Stimulated activated CD8-positive, alpha-beta memory T cell treated with anti-CD3 and anti-CD28 coated beads, Interleukin-12 subunit alpha, Interleukin-12 subunit beta, amount 100 ng/mL, for 4 hours (primary cell): ENCODE data around the gene SNAP23.

Experiments used
- DNase-seq: peaks from one replicate; pipeline ENCODE4 v3.0.0-alpha.2; 2020; ENCODE audit warnings: low read depth

The SNAP23 gene

DNA sequence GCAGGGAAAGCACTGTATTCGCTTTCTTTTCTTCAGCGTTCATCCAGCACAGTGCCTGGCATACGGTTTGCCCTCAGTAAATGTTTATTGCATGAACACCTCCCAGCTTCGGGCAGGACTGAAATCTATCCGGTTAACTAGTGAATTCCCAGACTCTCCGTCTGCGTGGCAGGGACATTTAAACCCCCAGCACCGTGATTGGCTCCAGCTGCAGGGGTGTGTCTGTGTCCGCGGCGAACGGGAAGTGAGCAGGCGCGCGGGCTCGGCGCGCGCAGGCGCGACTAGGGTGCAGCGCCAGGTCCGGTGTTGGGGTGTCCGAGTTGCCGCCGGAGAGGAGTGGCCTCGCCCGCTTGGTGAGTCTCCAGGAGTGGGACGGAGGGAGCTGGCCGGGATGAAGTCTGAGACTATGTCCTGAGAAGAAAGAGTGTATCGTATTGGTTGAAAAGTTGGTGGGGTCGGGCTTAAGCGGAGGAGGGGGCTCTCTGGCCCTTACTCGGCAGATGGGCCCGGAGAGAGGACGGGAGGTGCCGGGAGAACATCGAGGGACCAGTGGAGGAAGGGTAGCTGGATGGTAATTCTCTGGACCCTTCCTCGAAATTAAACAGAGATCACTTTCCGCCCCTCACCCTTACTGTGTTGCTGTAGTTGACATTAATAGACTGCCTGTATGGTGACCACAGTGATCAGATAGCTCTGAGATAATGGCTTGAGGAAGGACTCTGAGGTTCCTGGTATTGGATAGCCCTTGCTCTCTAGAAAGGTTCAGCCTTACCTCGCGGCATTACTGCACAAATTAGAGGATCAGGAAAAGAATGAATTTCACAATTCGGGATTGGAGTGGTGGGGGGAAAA lies at the start of gene SNAP23:
TSS of gene SNAP23 (plus strand) at position 274 of the 852 bp plus-strand sequence. CDS start 16,213 bp downstream, outside the sequence.
- DNase-seq = peak; percentile 68

DNA sequence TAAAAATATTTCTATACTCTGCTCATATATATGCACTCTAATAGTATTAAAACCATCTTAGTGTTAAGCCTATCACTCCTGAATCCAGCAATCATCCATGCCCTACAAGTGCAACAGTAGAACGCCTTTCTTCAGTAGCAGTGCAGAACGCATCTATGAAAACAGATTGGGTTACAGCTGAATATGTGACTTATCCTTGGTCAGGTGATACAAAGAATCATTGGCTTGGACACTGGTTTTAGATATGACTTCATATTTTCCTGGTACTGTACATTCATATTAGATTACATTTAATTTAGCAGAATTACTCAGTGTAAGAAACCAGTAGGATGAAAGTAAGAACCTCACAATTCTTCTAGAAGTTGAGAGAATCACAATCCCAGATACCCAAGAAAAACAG lies 47.8 kb upstream of the SNAP23 start:
- DNase-seq = no peak

DNA sequence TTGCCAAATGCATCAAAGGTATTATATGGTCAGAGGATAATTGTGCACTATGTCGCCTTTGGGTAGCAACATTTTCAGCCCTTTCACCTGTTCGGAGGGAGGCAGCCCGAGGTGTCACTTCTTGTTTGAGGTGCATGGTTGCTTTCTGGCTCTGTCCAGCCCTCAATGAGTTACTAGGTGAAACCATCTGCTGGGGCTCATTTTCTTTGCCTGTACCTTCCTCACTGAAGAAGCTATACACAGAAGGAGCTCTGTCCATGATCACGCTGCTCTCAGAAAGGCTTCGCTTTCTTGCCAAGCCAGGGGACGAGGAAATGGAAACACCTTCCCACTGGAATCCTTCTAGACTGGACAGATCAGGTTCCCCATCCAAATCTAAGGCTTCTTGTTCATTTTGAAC lies 47.2 kb upstream of the SNAP23 start:
- DNase-seq = no peak

DNA sequence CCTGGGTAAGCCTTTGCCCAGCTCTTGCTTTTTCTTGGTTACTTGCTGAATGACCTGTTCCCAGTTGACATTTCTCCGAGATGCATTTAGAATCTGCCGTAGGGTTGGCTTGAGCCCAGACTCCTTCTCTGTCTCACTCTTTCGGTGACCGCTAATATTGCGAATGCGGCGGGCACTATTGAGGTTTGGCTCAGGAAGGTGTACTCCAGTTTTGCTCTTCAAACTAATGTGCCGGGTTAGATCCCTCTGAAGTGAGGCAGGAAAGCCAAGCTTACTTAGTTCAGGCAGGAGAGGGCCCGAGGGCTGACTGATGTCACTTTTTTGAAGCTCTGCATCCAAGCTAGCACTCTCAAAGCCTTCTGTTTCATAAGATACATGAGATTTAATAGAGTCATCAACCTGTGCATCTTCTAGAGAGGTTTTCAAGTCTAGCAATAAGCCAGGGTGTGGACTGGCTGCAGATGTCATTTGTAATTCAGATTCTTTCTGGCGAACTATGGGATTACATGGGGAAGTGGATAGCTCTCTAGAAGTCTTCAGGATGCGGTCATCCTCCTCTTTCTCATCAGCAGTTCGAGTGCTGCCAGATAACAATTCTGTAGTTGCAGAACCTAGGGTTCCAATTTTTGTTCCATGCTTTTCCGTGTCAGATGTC lies 45.5 kb upstream of the SNAP23 start:
- DNase-seq = no peak

DNA sequence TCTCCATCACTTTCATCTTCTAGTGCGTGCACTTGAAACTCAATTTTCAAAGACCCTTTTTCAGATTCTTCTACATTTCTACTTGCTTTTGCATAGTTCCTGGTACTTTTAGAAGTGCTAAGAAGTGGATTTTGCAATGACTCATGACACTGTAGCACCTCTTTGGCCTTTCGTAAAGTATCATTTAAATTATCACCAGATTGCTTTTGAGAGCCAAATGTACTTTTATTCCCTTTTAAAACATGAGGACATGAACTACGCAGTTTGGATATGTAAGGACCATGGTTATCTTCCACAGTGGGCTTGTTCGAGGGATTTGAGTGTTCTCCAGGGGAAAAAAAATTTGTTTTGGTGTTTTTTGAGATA lies 45.0 kb upstream of the SNAP23 start:
- no peak for DNase-seq

DNA sequence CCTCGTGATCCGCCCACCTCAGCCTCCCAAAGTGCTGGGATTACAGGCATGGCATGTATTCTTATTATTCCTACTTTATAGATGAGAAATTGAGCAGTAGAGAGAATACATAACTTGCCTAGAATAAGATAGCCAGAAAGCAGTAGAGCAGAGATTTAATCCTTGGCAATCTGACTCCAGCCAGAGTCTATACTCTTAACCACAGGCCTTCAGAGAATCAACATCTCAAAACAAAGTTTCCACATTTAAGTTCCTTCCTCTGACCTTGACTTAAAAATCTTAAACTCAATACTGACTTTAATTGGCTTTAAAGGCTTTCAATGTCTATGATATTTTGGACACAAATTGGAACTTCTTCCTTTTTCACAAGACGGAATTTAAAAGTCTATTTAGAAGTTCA lies 41.6 kb upstream of the SNAP23 start:
- no peak for DNase-seq

DNA sequence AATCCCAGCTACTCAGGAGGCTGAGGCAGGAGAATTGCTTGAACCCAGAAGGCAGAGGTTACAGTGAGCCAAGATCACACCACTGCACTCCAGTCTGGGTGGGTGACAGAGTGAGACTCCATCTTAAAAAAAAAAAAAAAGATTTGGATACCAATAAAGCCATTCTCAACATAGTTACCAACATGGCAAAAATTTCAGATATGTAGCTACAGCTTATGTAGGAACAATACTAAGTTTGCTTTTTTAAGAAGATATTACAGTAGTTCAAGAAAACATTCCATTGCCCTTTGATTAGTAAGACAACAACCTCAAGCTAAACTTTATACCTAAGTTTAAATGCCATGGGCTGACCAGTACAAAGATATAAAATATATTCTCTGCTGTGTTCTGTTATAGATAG lies 38.9 kb upstream of the SNAP23 start:
- no peak for DNase-seq

DNA sequence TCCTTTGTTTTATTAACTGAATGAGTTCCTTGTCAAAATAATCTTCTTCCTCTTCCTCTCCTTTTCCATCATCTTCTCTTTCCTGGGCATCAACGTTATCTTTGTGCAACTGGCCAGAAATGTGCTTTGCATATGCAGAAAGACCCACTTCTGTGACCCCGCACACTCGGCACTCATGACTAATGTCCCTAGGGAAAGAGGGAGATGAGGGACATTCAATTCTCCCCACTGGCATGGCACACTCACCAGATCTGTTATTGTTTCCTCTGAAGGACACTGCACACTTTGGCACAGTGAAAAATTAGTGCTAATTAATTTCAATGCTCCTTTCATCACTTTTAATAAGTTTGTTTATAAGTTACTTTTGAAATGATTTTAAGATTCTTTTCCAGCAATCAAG lies 38.5 kb upstream of the SNAP23 start:
- DNase-seq = no peak

DNA sequence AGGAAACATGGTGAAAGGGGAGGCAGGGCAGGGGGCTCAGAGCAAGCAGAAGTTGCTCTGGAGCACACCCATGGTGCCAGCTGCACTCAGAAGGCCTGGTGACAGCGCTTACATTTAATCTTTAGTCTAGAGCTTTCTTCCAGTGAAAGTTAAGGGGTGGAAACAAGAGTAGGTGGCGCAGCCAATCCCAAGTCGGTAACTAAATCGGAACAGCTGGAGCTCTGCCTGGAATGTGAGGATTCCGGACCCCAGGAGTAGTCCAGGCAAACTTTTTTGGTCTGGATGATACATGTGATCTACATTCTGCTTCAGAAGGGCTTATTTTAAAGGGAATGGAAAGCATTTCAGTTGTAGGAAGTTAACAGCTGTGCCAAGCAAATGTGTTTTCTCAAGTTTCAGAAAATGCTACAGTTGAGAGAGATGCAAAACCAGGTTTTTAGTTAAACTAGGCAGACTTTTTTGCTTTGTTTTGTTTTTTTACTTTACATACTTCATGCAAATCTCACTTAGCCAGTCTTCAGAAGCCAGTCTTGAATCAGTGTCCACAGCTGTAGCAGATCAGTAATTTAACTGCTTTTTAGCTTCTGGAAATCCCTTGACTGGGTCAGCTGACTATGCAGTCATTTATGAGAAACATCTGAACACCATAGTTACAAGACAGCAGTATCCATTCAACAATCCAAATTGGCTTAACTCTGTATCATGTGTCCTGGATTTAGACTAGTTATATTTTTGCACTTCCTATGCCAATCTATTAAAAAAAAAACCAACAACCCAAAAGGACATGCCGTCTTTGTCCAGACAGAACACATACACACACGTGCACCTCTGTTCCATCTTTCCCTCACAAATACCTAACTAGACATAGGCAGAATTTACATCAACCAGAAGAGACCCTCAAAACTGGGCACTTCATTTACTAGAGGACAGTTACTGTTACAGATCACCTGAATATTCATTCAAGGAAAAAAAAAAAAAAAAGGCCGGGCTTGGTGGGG lies 37.7 kb upstream of the SNAP23 start:
- no peak for DNase-seq

DNA sequence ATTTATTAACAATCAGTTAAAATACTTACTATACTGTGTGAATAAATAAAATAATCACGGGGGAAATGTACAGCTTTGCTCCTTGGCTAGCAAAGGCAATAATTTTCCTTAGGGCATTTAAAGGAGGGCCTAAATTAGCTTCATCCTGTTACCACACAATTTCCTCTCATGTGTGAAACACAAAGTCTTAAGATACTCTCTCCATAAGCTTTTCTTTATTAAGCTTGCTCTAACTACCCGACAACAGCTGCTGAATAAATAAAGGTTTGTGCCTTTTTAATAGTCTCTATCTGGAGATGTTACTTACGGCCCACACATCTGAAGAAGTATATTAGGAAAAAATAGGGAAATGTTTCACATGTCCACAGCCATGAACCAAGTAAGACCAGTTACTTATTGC lies 34.2 kb upstream of the SNAP23 start:
- DNase-seq = no peak

DNA sequence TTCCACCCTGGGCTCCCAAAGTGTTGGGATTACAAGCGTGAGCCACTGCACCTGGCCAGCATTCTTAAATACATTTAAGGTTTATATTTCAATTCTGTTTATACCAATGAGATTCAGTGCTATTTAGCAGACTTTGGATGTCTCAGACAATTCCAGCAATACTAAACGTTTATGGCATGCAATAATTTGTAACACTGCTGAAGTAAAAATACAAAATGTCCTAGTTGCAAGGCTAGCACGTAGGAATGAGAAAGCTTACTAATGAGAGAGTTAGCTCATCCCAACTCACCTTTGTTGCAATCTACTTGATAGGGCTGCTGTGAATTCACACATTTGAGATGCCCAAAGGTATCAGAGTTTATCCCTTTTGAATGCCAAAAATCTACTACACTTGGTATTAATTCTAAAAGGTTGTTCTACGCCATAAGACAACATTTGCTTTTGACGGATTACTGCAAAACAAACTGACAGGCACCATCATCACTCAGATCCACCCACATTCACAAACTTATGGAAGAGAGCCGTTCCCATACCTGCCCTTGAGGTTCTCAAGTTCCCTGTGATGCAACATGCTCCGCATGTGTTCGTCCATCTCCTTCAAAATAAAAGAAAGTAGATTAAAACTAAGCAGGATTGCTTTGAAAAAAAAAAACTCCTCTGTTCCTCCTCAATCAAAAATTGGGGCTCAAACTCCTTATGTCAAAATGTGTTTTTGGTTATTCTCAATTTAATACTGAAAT lies 29.7 kb upstream of the SNAP23 start:
- DNase-seq = no peak

DNA sequence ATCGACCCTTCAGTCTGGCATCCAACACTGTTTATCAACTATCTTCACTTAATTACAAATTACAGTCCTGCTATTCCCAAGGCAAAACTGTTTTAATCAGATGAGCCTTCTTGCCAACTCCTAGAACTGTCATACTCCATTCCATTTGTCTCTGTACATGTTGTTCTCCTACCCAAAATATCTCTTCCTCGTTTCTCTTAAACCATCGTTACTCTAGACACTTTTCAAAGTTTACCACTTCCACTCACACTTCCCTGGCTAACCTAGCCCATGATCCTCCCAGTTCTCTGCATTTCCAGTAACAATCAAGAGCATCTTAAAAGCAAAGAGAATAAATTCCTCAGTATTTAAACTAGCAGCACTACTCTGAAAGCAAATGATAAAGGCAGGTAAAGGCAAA lies 24.4 kb upstream of the SNAP23 start:
- no peak for DNase-seq

DNA sequence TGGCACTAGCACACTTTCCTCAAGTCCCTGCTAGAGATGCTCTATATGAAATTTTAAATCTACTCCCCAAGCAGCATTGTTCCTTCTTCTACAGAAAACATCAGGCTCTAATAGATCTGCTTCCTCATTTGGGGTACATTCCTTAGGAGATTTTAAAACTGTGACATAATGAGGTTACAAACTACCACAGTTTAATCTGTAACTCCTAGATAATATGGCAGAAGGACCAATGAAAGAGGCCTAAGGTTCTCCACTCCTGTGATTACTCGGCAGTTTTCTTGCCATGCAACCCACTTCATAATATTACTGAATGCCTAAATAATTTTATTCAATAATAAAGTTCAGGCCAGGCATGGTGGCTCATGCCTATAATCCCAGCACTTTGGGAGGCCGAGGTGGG lies 20.6 kb upstream of the SNAP23 start:
- no peak for DNase-seq

DNA sequence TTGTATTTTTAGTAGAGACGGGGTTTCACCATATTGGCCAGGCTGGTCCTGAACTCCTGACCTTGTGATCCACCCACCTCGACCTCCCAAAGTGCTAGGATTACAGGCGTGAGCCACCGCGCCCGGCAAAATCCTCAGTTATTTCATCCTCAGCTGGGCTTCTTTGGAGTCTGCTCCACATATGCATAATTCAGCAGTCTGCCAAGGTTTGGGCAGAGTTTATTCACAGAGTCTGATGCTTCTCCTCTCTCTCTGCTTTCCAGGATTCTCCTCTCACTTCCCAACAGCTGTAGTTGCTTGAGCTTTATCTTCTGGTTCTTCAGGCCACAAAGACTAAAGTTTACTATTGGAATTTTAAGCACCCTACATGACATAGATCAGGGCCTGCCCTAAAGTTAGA lies 12.7 kb upstream of the SNAP23 start:
- DNase-seq = no peak

DNA sequence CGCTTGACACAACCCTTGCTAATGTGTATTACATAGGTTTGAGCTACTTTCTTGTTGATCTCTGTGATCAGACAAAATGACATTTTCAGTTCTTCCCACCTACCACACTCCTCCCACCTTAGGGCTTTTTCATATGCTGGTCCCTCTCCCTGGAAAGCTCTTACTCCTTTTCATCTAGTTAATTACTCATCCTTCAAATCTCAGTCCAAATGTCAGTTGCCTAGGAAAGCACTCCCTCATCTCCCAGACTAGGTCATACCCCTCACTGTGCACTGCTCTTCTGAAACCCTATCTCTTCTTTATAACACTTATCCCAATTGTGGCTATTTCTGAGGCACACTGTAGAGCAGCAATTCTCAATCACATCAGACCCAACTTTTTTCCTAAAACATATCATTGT lies 11.8 kb upstream of the SNAP23 start:
- no peak for DNase-seq

DNA sequence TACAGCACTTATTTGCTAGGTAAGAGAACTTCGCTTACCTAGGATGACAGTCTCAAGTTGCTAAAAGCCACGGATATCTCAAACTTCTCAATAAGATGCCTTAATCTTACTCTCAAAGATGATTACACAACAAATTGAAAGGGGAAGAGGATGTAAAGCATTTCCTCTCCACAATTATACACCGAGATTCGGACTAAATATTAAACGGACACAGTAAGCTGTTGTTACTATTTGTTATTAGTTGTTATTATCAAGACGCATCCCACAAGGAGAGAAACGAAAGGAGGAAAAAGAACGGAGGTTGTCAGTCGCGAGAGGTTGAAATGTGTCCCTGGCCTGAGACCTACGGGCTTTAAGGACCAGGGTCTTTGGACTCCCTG lies 5.2 kb upstream of the SNAP23 start:
- no peak for DNase-seq

DNA sequence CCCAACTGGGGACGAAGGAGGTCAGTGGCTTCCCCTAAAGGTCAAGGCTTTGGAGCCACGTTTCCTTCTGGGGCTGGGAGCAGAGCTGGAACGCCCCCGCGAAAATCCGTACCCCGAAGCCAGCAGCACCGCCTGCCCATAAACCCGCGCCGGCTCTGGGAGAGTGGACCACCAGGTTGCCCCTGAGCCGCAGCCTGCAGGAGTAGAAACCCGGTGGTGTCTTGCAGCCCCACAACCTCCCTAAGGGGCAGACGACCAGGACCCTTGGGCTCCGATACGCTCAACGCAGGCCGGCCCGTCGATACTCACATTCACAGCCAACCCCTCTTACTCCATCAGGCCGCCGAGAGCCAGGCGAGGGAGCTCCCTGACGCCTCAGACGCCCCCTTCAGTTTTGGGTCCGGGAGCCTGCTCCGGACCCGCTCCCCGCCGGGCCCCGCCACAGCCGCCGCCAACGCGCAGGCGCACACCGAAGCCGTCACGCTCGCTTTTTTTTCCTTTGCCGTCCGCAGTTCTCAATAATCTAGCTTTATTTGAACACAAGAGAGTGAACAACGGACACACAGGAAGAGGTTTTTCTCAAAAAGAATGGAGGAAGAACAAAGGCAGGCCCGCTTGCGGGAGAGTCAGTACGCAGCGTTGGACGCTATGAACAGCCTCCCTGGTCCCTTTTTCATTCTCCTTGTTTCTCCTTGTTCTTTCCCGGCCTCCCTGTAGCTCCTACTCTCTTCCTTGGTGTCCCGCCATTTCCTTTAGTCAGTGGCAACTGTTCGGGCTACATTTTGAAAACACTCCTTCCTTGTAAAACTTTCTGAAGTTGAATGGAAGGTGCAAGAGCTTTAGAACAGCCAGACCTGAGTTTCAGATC lies 4.5 kb upstream of the SNAP23 start, which contains the start of gene ZNF106:
TSS of gene ZNF106 (minus strand) at position 471 of the 868 bp plus-strand sequence. CDS start 18,852 bp downstream, outside the sequence.
- DNase-seq = peak; percentile 77

DNA sequence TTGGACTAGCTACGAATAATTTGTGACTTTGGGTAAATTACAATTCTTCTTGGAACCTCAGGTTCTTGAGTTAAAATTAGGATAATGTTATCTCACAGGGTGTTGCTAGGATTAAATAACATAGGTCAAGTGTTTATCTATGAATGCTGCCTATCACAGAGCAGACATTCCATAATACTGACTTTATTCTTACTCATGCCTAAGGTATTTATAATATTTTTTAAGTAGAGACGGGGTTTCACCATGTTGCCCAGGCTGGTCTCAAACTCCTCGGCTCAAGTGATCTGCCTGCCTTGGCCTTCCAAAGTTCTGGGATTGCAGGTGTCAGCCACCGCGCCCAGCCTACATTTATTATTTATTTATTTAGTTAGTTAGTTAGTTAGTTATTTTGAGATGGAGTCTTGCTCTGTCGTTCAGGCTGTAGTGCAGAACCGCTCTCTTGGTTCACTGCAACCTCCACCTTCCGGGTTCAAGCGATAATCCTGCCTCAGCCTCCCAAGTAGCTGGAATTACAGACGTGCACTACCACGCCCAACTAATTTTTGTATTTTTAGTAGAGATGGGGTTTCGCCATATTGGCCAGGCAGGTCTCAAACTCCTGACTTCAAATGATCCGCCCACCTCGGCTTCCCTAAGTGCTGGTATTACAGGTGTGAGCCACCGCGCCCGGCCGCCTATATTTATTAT lies 3.8 kb upstream of the SNAP23 start:
- DNase-seq = no peak

DNA sequence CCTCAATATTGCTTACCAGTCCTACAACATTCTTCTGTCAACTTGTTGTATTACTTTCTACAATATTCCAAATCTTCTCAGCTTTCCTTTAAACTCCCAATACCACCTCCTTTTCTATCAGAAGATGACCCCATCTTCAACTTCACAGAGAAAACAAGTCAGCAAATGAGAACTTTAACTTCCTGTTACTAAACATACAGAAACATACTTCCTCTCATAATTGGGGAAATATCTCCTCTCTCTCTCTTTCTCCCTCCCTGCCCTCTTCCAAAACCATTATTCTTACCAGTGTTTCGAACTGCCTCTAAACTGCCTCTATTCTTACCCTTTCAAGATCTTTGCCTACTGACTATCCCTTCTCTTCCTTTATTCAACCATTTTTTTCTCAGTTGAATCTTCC lies 1.8 kb upstream of the SNAP23 start:
- no peak for DNase-seq

DNA sequence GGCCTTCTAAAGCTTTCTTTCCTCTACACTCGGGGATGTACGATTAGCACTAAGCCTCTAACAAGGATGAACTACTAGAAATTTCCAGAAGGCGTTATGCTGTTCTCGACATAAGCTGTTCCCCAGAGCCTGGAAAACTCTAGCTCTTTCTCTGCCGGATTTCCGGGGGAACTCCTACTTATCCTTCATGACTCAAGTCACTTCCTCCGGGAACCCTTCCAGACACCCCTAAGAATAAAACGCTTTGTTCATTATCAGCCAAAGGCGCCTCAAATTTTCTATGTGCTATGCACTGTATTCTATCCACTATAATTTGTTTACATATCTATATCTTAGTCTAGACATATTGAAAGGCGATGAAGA lies 455 bp upstream of the SNAP23 start:
- DNase-seq = peak; percentile 12
